WI38 (cell line): ENCODE data around the gene FMC1.

Source experiments
- H3K4me3 ChIP-seq: 2 replicates; pipeline ENCODE4 v1.5.1; 2011; ENCODE audit warnings: low read depth, mild to moderate bottlenecking, control low read depth, low read length
- CTCF ChIP-seq: IDR thresholded peaks from 2 replicates; pipeline ENCODE4 v1.5.1; 2012; ENCODE audit warnings: low read depth, mild to moderate bottlenecking, control low read depth, low read length

Gene FMC1

DNA sequence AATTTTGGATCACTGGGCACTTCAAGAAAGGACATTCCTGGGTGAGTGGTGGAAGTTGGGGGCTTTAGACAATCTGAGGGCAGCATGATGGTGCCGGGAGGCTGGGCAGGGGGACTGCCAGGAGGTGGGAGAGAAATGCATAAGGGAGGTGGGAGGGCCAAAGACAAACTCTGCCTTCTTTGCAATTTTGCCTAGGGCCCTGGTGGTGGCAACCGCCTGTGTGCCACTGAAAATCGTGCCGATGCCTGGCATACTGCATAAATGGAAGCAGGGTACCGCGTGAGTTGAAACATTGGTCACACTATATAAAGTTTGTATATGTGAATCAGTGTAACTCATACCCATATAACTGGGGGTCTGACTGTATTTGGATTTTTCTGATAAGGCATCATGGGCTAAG lies 21.8 kb downstream of the FMC1 start:
- H3K4me3 ChIP-seq: no peak overlapping the region
- TF ChIP-seq CTCF: no peak

DNA sequence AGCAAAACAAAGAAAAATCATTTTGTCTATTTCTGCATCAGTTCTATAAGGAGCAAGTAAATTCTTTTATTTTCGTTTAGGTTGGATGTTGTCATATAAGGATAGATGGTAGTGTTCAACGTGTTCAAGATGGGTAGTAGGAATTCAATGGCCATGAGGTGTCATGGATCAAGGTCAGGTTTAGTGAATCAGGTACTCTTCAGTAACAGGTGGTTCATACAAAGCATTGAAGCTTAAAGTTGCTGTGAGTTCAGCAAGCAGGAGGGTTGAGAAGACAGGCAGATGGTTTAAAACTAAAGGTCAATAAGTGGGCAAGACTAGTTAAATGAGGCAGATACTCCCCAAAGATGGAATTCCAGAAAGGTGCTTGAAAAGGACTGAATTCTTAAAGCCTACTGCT lies 24.2 kb downstream of the FMC1 start:
- TF ChIP-seq CTCF: no peak
- no peak overlapping the region for H3K4me3 ChIP-seq

- TF ChIP-seq CTCF: no peak
- no peak overlapping the region for H3K4me3 ChIP-seq
These were observed 25.3 kb downstream of the FMC1 start for GRCh38 chr7:139366400-139366799.

DNA sequence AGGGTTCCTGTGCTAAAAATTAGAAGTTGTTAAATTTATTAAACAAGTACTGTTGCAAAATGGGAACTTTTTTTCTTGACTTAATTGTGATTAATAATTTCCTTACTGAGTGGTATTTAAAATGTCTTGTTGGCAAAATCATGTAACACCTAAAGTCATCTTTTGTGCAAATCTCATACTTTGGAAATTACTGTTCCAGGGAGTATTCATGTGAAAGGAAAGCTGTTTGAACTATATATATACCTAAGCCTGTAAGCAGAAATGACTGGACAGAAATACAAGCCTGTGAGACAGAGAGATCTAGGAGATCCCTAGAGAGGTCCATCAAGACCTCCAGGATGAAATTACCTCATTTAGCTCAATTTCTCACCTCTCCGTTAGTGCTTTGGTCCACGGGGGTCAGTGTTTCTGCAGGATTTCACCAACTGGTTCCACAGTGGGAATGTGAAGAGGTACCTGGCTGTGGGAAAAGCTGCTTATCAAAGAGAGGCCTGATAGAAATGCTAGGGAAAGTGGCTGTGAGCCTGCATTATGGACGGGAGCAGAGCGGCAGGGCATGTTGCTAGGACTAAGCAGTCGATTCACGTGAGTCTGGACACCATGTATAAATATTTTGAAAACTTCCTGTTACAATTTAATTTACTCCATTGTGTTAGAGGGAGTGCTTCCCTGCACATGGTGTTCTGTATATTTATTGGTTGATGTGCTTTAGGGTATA lies 26.5 kb downstream of the FMC1 start:
- no peak overlapping the region for H3K4me3 ChIP-seq
- no peak for TF ChIP-seq CTCF

GRCh38 chr7:139370301-139370942 lies 29.3 kb downstream of the FMC1 start:
- H3K4me3 ChIP-seq: no peak overlapping the region
- TF ChIP-seq CTCF: no peak

- no peak overlapping the region for H3K4me3 ChIP-seq
- no peak for TF ChIP-seq CTCF
These were observed 29.8 kb downstream of the FMC1 start for GRCh38 chr7:139370943-139371313.

- TF ChIP-seq CTCF: no peak
- H3K4me3 ChIP-seq: no peak overlapping the region
These were observed 33.1 kb downstream of the FMC1 start for GRCh38 chr7:139374246-139374645.
